NCI-H226 (cell line): ENCODE measurements around the gene WNT9A.
A peak's percentile ranks its signal among the peaks of the same experiment; 100 is the strongest.
"Not testable (repeated sequence)": the region's sequence is repeated elsewhere in the genome, so short reads cannot be mapped to it uniquely, and the experiment has no call there.

Experiments
- DNase-seq: peaks from one replicate; pipeline ENCODE4 v3.0.0-alpha.2; 2015

WNT9A gene, protein sequence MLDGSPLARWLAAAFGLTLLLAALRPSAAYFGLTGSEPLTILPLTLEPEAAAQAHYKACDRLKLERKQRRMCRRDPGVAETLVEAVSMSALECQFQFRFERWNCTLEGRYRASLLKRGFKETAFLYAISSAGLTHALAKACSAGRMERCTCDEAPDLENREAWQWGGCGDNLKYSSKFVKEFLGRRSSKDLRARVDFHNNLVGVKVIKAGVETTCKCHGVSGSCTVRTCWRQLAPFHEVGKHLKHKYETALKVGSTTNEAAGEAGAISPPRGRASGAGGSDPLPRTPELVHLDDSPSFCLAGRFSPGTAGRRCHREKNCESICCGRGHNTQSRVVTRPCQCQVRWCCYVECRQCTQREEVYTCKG

GRCh38 chr1:227947676-227948492 is at the start of gene WNT9A:
Gene WNT9A, minus strand, starts transcription at chr1:227947932. Its CDS starts 45 bp downstream, at chr1:227947887.
- peak; percentile 53 for DNase-seq

GRCh38 chr1:227996187-227996950 is 48.6 kb upstream of the WNT9A start:
- peak; percentile 8 for DNase-seq

- DNase-seq = no peak
Observed at GRCh38 chr1:227994632-227995300, 47.0 kb upstream of the WNT9A start.

GRCh38 chr1:227987181-227987580 is 39.4 kb upstream of the WNT9A start:
- DNase-seq = no peak

GRCh38 chr1:227975583-227976283 is 28.0 kb upstream of the WNT9A start:
- not testable (repeated sequence) for DNase-seq

DNA sequence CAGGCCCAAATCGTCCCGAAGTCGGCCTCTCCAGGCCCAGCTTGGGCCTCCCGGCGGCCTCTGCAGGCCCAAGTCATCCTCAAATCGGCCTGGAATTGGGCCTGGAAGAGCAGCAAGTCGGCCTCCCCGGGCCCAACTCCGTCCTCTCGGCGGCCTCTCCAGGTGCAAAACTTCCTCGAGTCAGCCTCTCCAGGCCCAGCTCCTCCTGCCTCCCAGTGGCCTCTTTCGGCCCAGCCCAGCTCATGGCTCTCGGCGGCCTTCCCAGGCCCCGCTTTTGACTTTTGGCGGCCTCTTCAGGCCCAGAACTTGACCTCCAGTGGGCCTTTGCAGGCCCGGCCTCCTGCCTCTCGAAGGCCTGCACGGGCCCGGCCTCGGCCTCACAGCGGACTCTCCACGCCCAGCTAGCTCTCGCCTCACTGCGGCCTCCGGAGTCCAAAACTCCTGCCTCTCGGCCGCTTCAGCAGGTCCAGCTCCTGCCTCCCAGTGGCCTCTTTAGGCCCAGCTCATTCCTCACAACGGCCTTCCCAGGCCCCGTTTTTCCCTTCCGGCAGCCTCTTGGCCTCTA is 26.1 kb upstream of the WNT9A start:
- not testable (repeated sequence) for DNase-seq

GRCh38 chr1:227972843-227973374 is 25.2 kb upstream of the WNT9A start:
- not testable (repeated sequence) for DNase-seq

GRCh38 chr1:227972283-227972679 is 24.5 kb upstream of the WNT9A start:
- DNase-seq = not testable (repeated sequence)

GRCh38 chr1:227971643-227972282 is 24.0 kb upstream of the WNT9A start:
- DNase-seq = not testable (repeated sequence)

DNA sequence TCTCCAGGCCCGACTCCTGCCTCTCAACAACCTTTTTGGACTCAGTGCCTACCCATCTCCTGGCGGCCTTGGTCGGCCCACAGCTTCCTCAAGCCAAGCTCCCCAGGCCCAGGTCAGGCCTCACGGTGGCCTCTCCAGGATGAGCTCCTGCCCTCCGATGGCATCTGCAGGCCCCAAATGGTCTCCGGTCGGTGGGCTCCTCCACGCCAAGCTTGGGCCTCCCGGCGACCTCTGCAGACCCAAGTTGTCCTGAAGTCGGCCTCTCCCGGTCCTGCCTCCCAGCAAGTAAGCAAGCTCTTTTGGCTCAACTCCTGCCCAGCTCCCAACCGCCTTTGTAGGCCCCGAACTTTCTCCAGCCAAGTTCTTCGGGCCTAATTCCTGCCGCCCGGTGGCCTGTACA is 23.5 kb upstream of the WNT9A start:
- DNase-seq = not testable (repeated sequence)

DNA sequence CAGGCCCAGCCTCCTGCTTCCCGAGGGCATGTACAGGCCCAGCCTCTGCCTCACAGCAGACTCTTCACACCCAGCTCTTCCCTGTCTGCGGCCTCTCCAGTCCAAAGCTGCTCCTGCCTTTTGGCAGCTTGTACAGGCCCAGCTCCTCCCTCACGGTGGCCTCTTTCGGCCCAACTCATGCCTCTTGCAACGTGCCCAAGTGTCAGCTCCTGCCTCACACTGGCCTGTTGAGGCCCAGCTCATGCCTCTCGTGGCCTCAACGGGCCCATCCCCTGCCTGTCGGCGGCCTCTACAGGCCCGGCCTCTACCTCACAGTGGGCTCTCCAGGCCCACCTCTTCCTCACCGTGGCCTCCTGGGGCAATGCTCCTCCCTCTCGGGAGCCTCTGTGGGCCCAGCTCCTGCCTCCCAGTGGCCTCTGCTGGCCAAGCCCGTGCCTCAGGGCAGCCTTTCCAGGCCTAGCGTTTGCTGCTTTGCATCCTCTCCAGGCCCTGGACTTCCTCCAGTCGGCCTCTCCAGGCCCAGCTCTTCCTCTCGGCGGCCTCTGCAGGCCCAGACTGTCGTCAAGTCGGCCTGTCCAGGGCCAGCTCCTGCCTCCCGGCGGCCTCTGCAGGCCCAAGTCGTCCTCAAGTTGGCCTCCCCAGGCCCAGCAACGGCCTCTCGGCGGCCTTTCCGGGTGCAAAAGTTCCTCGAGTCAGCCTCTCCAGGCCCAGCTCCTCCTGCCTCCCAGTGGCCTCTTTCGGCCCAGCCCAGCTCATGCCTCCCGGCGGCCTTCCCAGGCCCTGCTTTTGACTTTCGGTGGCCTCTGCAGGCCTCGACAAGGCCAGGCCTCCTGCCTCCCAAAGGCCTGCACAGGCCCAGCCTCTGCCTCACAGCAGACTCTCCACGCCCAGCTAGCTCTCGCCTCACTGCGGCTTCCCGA is 22.6 kb upstream of the WNT9A start:
- DNase-seq = not testable (repeated sequence)

- DNase-seq = not testable (repeated sequence)
Observed at GRCh38 chr1:227967815-227968214, 20.1 kb upstream of the WNT9A start.

DNA sequence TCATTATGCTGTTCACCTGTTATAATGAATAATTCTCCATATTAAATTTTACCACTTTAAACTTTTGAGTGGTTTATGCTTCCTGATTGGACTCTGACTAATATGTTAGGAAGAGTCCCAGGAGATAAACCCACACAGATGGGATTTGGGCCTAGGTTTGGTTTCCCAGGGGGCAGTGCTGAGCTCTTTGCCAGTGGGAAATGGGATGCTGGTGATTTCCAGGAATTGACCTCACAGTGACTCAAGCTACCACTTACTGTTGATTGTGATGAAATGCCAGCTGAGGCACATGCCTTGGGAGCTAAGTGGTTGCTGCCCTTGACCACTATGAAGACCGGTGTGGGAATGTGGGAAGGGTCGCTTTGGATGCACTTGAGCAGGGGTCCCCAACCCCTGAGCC is 19.0 kb upstream of the WNT9A start:
- DNase-seq = not testable (repeated sequence)

GRCh38 chr1:227961651-227962466 is 14.1 kb upstream of the WNT9A start:
- DNase-seq = no peak

GRCh38 chr1:227959325-227959860 is 11.7 kb upstream of the WNT9A start:
- DNase-seq = no peak

DNA sequence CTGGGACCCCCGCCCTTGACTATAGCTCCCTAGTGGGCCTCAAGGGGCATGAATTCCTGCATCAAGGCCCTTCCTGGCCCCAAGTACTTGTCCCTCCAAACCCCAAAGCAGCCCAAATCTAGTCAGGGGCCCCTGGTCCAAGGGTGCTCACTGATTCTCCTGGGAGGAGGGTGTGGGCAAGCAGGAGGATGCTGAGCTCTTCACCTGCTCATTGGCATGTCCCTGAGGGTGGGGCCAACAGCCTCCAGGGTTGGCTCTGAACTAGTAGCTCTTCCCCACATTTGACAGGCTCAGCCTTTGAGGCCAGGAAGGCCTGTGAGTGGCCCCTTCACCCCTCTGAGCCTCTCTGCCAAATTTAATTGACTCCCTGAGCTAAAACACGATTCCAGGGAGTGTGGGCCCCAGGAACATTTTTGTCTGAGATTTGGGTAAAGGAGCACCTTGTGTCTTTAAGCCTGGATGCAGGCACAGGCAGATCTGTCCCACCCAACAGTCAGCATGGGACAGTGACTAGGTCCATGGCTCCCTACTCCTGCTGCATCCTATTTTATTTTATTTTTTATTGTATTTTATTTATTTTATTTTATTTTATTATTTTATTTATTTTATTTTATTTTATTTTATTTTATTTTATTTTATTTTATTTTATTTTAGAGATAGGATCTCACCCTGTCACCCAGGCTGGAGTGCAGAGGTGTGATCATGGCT is 11.0 kb upstream of the WNT9A start:
- DNase-seq = no peak

- no peak for DNase-seq
Observed at GRCh38 chr1:227955808-227956207, 8.1 kb upstream of the WNT9A start.
